Putamen (tissue), 1 donor: Measurements from ENCODE around the gene SH3PXD2A.
"Not testable (repeated sequence)": the region's sequence is repeated elsewhere in the genome, so short reads cannot be mapped to it uniquely, and the experiment has no call there.

Experiments used
- DNase-seq: peaks from one replicate; pipeline ENCODE4 v3.0.0-alpha.2; 2016; ENCODE audit warnings: low spot score

SH3PXD2A gene

DNA sequence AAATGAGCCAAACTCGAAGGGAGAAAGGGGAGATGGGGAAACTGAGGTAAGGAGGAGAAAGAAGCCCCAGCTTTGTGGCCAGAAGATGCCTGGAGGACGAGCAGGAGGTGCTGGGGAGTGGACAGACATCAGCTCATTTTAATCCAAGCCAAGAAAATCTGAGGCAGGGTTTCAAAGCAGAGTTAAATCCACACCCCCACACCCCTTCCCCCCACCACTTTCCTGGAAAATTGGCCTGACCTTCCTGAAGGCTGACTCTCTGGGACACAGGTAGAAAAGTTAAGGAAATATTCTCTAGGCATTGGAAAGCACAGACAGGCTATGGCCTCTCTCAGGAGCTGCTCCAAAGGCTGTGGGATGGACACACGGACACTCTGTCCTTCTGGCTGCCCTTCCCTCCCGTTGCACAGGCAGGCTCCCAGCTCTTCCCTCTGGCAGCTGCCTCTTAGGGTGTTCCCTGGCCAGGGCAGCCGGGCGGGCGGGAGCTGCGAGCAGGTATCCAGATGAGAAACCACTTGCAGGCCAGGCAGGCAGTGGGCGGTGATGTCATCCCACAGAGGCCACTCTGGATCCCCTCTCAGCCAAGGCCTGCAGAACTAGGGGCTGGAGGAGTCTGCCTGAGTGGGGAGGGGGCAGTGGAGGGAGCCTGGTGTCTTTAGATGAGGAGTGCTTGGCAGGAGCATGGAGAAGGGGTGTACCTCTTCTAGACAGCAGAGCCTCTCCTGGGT, 190.1 kb downstream of the SH3PXD2A start:
- no peak for DNase-seq

- peak; percentile 80 for DNase-seq
Observed at GRCh38 chr10:103663802-103664201, 191.6 kb downstream of the SH3PXD2A start.

- DNase-seq: no peak
Observed at GRCh38 chr10:103663236-103663635, 192.1 kb downstream of the SH3PXD2A start.

DNA sequence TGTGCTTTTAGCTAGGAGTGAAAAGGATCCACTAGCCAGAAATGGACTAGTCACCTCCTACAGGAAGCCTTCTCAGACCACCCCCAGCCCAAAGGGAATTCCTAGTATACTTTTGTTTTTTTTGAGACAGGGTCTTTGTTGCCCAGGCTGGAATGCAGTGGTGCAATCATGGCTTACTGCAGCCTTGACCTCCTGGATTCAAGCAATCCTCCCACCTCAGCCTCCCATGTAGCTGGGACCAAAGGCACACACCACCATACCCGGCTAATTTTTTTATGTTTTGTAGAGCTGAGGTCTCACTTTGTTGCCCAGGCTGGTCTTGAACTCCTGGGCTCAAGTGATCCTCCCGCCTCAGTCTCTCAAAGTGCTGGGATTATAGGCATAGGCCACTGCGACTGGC, 192.7 kb downstream of the SH3PXD2A start:
- DNase-seq: not testable (repeated sequence)

GRCh38 chr10:103661198-103661950, 194.0 kb downstream of the SH3PXD2A start:
- DNase-seq: no peak

- no peak for DNase-seq
Observed at GRCh38 chr10:103660364-103661197, 194.8 kb downstream of the SH3PXD2A start.

DNA sequence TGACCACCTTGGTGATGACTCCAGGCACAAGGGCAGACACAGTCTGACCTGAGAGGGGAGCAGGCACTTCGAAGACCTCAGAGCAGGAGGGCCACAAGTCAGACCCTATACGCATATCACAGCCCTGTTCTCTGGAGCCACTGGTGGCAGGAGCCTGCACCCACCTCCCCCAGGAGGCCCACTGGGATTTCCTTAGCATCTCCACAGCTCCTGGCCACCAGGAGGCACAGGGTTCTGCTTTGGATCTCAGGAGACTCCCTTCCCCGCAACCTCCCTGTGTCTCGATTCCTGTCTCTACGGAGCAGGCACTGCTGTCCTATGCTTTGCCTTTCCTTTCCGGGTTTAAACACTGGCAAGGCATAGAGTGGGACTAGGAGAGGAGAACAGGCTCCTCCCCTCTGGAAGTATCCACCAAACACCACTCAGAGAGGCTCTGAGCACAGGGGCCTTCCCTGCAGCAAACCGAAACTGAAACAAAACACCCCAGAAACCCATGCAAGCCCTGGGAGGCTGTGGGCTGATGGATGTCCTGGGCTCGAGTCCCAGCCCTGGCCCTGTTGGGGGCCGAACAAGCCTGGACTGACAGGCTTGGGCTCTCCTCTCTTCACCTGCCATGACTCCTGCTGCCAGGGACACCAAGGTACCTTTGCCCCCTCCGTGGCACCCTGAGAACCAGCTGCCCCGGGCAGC, 195.6 kb downstream of the SH3PXD2A start:
- peak; percentile 57 for DNase-seq

DNA sequence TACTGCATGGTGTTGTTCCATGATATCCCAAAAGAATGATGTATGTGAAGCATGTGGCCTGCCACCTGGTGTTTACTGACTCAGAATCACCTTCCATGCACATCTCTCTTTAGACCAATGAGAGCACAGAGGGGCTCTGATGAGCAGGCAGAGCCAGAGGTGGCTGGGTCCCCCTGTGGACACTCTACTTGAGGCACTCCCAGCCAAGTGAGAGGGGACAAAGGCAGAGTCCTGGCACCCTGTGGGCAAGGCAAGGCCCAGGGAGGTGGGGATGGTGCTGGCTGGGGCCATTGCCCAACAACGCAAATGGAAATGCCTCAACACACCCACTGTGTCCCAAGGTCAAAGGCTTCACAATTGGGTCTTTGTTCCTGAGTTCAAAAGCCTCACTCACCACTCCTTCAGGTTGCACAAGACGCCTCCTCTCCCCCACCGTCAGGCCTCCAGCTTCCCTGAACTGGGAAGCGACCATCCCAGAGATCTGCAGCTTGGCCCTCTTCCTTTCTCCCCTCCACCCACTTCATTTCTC, 197.3 kb downstream of the SH3PXD2A start:
- DNase-seq: no peak

DNA sequence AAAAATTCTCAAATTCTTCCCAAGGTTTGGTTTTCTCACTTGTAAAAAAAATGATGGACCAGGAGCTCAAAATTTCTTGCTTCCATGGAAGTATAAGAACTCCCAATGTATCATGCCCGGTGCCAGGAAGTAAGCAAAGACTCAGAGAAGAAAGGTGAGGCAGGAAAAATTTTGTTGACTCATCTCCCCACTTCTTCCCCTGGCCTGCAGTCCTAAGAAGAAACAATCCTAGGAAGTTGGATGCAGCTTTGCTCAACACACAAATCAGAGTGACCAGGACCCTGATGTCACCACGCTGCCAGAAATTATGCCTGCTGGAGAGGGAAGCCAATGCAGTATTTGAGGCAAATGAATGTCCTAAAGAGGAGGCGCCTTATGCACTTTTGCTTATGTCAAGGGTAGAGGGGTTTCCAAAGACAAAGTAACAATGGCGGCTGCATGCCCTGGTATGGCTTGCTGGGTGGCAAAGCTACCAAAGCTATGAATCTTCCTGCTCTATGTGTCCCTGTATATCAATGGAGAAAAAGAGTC, 198.2 kb downstream of the SH3PXD2A start:
- DNase-seq: no peak

DNA sequence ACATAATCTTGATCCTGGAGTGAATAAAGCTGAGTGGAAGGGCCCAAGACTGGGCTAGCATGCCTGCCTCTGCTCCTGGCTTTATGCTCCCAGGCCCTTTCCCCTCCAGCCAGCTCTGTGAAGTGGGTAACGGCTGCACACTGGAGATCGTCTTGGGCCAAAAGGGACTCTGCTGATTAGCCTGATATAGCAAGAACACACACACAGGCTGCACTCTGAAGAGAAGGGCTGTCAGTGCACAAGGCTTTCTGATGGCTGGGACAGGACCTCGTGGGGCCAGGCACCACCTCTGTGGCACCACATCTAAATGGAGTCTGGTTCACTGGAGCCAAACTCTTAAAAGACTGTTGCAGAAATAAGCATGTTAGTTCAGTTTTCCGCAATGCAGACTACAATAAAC, 200.5 kb downstream of the SH3PXD2A start:
- DNase-seq: no peak

DNA sequence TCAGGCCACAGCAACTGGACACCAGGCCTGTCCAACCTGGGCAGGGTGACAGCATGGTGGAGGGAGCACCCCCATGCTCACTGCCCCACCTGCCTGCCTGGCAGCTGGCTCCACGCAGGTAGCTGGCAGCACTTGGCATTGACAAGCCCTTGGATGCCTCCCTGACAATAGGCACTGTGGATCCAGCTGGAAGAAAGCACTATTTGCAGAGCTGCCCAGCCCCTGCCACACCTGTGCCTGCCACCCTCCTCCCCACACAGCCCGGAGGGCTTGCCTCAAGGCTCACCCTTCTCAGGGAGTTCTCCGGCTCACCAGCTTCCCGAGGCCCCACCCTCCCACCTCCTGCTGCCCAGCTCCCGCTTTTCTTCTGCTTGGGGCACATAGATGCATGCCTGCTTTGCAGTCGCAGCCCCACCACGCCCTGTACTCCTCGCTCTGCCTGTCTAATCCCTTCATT, 201.8 kb downstream of the SH3PXD2A start:
- DNase-seq: no peak

DNA sequence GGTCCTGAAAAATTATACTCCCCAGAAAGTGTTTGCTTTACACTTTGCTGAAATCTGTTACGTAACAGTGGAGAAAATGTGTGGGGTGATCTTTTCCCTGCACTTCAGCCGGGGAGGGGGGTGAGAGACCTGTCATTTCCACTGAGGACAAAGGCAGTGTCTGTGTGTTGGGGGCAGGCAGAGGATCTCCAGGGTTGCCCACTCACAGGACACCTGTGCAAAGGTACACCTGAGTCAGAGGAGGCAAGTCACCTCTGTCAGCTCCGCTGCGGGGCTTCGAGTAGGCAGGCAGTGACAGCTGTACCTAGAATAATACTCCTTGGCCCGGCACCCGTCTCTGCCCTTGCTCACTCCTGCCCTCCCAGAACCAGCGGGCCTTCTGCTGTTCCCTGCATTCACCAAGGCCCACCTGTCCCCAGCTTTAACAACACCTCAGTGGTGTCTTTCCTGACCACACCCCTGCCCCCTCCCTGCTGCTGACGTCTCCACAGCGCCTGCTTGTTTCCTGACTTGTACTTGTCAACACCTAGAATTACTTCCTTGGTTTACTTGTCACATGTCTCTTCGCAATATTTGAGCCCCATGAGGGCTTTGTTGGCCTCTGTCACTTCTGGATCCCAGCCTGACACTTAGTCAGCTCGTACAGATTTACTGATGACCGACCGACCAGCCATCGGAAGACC, 202.6 kb downstream of the SH3PXD2A start:
- no peak for DNase-seq

DNA sequence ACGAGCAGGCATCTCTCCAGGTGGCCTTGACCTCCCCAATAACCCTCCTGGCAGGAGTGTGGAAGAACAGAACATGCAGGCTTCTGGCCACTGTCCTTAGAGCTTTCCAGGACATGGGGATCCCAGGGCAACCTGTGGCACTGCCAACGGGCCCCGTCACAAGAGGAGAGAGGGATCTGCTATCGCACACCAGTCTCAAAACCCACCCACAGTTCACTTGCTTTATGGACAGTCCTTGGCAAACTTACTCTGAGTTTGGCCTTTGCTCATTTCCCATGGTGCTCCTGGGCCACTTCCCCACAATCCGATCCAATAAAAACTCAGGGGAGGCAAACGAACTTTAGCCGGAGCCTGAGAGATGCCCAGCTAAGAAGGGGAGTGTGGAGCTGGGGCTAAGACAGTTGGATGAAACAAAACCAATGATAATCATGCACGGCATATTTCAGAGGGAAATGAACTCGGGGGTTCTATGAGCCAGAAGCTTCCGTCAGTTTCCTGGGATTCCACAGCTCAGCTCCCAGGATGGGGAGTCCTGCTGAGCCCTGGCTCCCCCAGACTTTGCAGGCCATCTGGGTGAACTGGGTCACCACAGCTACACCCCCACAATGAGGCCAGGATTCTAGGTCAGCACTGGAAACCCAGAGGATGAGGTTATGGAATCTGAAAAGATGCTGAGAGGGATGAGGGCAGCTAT, 203.4 kb downstream of the SH3PXD2A start:
- DNase-seq: peak; percentile 38

DNA sequence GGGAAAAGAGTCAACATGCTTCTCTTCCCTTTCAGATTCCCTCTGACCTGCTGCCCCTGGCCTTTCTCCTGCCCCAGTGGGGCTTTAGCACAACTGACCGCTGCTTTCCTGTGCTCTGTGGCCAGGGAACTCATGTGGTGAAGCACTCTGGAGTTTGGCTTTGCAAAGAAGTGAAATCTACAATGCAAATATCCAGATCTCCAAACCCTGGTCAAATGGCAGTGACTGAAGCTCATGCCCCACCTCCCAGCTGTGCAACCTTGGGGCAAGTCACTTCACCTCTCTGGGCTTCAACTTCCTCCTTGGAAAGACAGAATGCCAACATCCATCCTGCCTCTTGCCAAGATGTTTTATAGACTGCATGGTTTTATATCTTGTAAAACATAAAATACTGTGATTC, 204.0 kb downstream of the SH3PXD2A start:
- DNase-seq: no peak

- DNase-seq: no peak
Observed at GRCh38 chr10:103649654-103650423, 205.5 kb downstream of the SH3PXD2A start.

- no peak for DNase-seq
Observed at GRCh38 chr10:103648636-103649532, 206.5 kb downstream of the SH3PXD2A start.

DNA sequence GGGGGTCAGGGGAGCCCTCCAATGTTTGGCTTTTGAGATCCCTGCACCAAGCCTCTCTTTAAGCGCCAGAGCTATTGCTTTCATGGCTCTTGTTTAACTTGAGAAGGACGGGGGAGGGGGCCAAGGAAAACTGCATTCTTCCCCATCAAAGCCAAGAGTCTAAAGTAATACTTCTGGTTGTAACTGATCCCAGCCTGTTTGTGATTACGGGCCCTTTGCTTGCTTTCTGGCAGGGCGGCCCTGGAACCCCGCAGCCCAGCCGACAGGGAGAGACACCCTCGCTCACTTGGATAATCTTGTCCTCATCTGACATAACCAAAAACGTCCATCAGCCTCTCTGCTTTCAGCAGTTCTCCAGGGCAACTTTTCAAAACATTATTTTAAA, 207.1 kb downstream of the SH3PXD2A start:
- no peak for DNase-seq

DNA sequence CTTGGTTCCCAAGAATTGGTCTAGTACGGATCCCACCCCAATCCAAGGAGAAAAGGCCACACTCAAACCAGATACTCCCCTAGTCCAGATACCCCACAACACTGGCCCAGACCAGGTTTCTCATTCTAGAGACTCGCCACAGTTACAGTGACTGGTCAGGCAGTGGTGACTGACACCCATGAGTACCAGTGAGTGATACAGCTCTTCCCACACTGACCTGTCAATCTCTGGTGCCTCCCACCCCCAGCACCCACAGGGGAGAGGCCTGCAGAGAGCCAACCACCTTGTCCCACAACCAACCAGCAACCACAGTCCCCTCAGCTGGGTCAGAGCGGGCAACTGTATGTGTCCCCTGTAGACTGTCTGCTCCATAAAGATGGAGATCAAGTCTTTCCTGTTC, 209.1 kb downstream of the SH3PXD2A start:
- DNase-seq: no peak
